ENCODE measurements around the gene SPRR3.
"Not testable (repeated sequence)": the region's sequence is repeated elsewhere in the genome, so short reads cannot be mapped to it uniquely, and the experiment has no call there.

The SPRR3 gene

DNA sequence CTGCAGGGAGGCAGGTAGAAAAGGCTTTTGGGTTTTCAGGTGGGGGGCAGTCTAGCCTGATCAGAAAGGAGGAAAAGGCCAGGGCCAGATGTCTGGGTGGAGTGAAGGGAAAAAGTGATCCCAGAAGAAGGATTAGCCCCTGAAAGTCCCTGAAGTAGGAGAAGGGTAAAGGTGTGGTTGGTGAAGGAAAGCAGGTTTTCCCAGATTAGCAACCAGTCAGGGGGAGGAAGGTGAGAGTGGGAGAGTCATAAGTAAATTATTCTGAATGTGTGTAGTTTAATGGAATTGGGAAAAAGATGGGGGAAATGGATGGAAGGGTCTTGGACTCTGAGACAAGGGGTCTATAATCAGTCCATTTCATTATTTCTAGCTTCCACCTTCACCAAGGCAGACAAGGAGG is 18.3 kb upstream of the SPRR3 start:
- Histone ChIP-seq H3K36me3 (ENCODE audit: control insufficient read depth, insufficient read depth, low read length) (no peaks in the 10 kb centered on the region), H3K4me1 (ENCODE audit: control insufficient read depth, insufficient read depth, low read length, poor library complexity, severe bottlenecking) (no peaks in the 10 kb centered on the region), H3K9me3 (ENCODE audit: control insufficient read depth, low read length) (peaks cover 5% of the 10 kb centered on the region), H3K27ac (ENCODE audit: low read depth, low read length, severe bottlenecking) (no peak overlapping the region), H3K4me3 (ENCODE audit: extremely low read depth, insufficient read depth, low read length, poor library complexity, severe bottlenecking) (no peak overlapping the region)

DNA sequence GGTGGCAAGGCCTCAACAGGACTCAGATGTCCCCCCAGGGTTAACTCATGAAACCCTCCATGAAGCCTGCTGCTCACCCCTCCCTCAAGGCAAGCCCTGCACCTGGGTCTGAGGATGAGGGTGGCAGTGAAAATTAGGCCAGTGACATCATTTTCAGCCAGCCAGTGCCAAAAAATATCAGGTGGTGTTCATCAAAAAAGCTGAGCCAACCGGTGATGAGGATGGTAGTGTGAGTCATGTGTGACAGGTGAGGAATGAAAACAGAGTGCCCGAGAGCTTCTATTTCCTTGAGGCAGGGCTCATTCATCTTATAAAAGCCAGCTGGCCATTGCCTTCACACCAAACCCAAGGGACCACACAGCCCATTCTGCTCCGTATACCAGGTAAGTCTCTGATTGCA is 17.8 kb upstream of the SPRR3 start, which contains the start of gene SPRR1A:
Gene SPRR1A, plus strand, starts transcription at position 339 of the 400 bp plus-strand sequence. CDS start 1,150 bp downstream, outside the sequence.
- Histone ChIP-seq H3K9me3 (ENCODE audit: control insufficient read depth, low read length) (peaks cover 5% of the 10 kb centered on the region), H3K36me3 (ENCODE audit: control insufficient read depth, insufficient read depth, low read length) (no peaks in the 10 kb centered on the region), H3K27ac (ENCODE audit: low read depth, low read length, severe bottlenecking) (no peak within 1 kb of the TSS), H3K4me3 (ENCODE audit: extremely low read depth, insufficient read depth, low read length, poor library complexity, severe bottlenecking) (no peak within 1 kb of the TSS), H3K4me1 (ENCODE audit: control insufficient read depth, insufficient read depth, low read length, poor library complexity, severe bottlenecking) (no peaks in the 10 kb centered on the region)
- WGBS, 2 experiments (ENCODE audit: insufficient coverage in 2 of 2), result 80 to 100% methylated on average over 1 of the region's 3 CpGs

DNA sequence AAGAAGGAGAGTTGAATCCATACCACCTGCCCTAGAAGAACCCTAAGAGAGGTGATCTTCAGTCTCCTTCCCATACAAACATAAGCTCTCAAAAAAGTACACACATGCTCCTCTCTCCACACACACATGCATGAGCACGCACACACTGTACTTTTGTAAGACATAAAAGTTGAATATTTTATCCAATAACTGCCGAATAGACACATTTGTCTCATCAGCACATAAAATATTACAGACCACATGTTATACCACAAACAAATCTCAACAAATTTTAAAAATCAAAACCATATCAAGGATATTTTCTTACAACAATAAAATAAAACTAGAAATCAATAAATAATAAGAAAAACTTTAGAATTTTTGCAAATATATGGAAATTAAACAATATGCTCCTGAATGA is 15.0 kb upstream of the SPRR3 start:
- no peak overlapping the region for H3K4me3 ChIP-seq (ENCODE audit: extremely low read depth, insufficient read depth, low read length, poor library complexity, severe bottlenecking)
- peaks cover 5% of the 10 kb centered on the region for H3K9me3 ChIP-seq (ENCODE audit: control insufficient read depth, low read length)
- no peak overlapping the region for H3K27ac ChIP-seq (ENCODE audit: low read depth, low read length, severe bottlenecking)
- 63 to 80% methylated on average over 1 to 2 of the region's 2 CpGs for WGBS, 2 experiments (ENCODE audit: insufficient coverage in 2 of 2)
- H3K36me3 ChIP-seq (ENCODE audit: control insufficient read depth, insufficient read depth, low read length), result no peaks in the 10 kb centered on the region
- H3K4me1 ChIP-seq (ENCODE audit: control insufficient read depth, insufficient read depth, low read length, poor library complexity, severe bottlenecking), result no peaks in the 10 kb centered on the region

DNA sequence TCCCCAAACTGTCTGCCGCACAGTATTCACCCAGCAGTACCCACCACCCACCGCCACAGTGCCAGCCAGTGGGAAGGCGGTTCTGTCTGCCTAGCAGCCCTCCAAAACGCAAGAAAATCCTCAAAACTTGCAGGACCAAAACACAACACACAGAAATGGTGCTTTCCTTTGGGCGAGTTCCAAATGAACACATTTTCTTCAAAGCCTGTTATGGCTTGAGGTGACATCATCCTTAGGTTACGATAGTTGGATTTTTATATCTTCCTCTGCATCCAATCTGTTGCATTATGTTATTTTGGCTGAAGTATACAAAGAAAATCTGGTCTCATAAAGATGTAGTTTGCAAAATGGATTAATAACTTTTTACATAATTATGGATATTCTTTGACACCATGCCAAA is 8.4 kb upstream of the SPRR3 start:
- H3K27ac ChIP-seq (ENCODE audit: low read depth, low read length, severe bottlenecking), result no peak overlapping the region
- no peak overlapping the region for H3K4me3 ChIP-seq (ENCODE audit: extremely low read depth, insufficient read depth, low read length, poor library complexity, severe bottlenecking)
- 91% methylated on average over 5 of the region's 6 CpGs; no CpG with 5 or more reads in 1 of the 2 experiments for WGBS, 2 experiments (ENCODE audit: insufficient coverage in 2 of 2)
- peaks cover 6% of the 10 kb centered on the region for H3K9me3 ChIP-seq (ENCODE audit: control insufficient read depth, low read length)
- no peaks in the 10 kb centered on the region for H3K36me3 ChIP-seq (ENCODE audit: control insufficient read depth, insufficient read depth, low read length)
- no peaks in the 10 kb centered on the region for H3K4me1 ChIP-seq (ENCODE audit: control insufficient read depth, insufficient read depth, low read length, poor library complexity, severe bottlenecking)

DNA sequence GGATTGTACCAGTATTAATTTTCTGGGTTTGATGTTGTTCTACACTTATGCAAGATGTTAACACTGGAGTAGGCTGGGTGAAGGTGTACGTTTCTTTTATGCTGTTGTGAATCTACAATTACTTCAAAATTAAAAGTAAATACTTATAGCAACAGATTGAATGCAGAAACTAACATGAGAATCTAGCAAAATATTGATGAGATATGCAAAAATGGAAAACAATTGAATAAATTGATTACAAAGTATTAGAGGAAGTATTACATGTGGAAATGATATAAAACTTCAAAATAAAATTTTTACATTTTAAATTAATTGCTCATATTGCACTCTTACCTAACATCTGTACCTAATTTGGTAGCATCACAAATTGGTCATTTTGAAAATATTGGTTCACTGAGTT is 5.7 kb upstream of the SPRR3 start:
- Histone ChIP-seq H3K36me3 (ENCODE audit: control insufficient read depth, insufficient read depth, low read length) (no peaks in the 10 kb centered on the region), H3K9me3 (ENCODE audit: control insufficient read depth, low read length) (peaks cover 6% of the 10 kb centered on the region), H3K27ac (ENCODE audit: low read depth, low read length, severe bottlenecking) (no peak overlapping the region), H3K4me1 (ENCODE audit: control insufficient read depth, insufficient read depth, low read length, poor library complexity, severe bottlenecking) (no peaks in the 10 kb centered on the region), H3K4me3 (ENCODE audit: extremely low read depth, insufficient read depth, low read length, poor library complexity, severe bottlenecking) (no peak overlapping the region)
- whole genome bisulfite sequencing, 2 experiments (ENCODE audit: insufficient coverage in 2 of 2), result no CpG with 5 or more reads among the region's 1 CpG

DNA sequence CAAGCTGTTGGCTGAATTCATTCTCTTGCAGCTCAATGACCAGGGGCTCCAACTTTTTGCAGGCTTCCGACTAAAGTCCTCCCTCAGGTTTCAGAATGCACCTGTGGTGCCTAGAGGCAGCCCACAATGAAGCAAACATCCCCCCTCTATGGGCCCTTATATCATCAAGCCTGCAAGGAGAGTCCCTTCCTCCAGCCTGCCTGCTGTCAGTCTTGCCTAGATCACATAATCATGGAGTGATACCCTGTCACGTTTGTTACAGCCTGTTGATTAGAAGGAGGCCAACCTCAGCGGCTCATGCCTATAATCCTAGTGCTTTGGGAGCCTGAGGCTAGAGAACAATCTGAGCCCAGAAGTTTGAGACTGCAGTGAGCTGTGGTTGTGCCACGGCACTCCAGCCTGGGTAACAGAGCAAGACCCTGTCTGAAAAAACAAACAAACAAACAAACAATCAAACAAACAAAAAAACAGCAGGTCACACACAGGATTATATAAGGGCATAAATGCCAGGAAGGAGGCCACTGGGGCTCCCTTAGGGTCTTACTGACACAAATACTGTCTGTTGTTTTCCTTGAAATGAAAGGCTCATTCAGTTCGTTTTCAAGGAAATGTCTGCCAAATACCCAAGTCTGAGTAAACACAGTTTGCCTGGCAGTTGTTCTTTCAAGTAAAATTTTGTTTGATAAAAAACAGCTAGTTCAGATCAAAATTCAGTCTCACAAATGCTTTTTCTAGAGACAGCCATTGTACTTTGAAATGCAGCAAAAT is 4.7 kb upstream of the SPRR3 start:
- H3K4me3 ChIP-seq (ENCODE audit: extremely low read depth, insufficient read depth, low read length, poor library complexity, severe bottlenecking), result no peak overlapping the region
- H3K4me1 ChIP-seq (ENCODE audit: control insufficient read depth, insufficient read depth, low read length, poor library complexity, severe bottlenecking), result no peaks in the 10 kb centered on the region
- 38 to 44% methylated on average over 3 to 4 of the region's 5 CpGs for WGBS, 2 experiments (ENCODE audit: insufficient coverage in 2 of 2)
- H3K27ac ChIP-seq (ENCODE audit: low read depth, low read length, severe bottlenecking), result peak overlapping the region; percentile 18
- peaks cover 6% of the 10 kb centered on the region for H3K9me3 ChIP-seq (ENCODE audit: control insufficient read depth, low read length)
- H3K36me3 ChIP-seq (ENCODE audit: control insufficient read depth, insufficient read depth, low read length), result no peaks in the 10 kb centered on the region

DNA sequence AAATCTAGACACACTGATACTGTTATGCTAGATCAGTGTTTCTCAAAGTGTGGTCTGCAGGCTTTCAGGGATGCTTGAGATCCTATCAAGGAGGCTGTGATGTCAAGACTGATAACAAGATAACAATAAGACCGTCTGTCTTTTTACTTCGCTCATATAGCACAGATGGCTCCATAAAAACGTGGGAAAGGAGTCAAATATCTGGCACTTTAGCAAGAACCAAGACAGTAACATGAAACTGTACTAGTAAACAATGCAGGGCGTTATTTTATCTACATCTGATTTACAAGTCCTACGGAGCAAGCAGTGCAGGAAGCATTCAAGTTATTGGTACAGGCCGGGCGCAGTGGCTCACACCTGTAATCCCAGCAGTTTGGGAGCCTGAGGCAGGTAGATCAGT is 3.6 kb upstream of the SPRR3 start:
- H3K4me3 ChIP-seq (ENCODE audit: extremely low read depth, insufficient read depth, low read length, poor library complexity, severe bottlenecking), result no peak overlapping the region
- 61 to 86% methylated on average over 5 to 7 of the region's 7 CpGs for WGBS, 2 experiments (ENCODE audit: insufficient coverage in 2 of 2)
- H3K4me1 ChIP-seq (ENCODE audit: control insufficient read depth, insufficient read depth, low read length, poor library complexity, severe bottlenecking), result no peaks in the 10 kb centered on the region
- no peak overlapping the region for H3K27ac ChIP-seq (ENCODE audit: low read depth, low read length, severe bottlenecking)
- H3K9me3 ChIP-seq (ENCODE audit: control insufficient read depth, low read length), result peaks cover 6% of the 10 kb centered on the region
- no peaks in the 10 kb centered on the region for H3K36me3 ChIP-seq (ENCODE audit: control insufficient read depth, insufficient read depth, low read length)

DNA sequence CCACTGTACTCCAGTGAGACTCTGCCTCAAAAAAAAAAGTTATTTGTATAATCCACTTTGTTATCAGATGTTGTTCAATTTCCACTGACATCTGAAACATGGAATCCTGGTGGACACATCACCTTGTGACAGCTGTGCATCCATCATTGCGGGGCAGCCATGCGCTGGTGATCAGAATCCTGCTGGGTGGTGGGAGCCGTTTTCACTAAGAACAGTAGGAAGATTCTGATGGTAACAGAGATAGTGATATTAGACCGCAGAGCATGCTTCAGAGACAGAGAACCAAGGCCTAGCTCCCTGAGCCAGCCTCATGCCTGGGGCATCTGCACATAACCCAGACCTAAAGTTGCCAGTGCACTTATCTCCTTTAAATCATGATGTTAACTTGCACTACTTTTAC is 3.1 kb upstream of the SPRR3 start:
- 80 to 100% methylated on average over 1 to 4 of the region's 4 CpGs for WGBS, 2 experiments (ENCODE audit: insufficient coverage in 2 of 2)
- H3K9me3 ChIP-seq (ENCODE audit: control insufficient read depth, low read length), result peaks cover 6% of the 10 kb centered on the region
- H3K4me3 ChIP-seq (ENCODE audit: extremely low read depth, insufficient read depth, low read length, poor library complexity, severe bottlenecking), result no peak overlapping the region
- no peaks in the 10 kb centered on the region for H3K36me3 ChIP-seq (ENCODE audit: control insufficient read depth, insufficient read depth, low read length)
- no peak overlapping the region for H3K27ac ChIP-seq (ENCODE audit: low read depth, low read length, severe bottlenecking)
- H3K4me1 ChIP-seq (ENCODE audit: control insufficient read depth, insufficient read depth, low read length, poor library complexity, severe bottlenecking), result no peaks in the 10 kb centered on the region

DNA sequence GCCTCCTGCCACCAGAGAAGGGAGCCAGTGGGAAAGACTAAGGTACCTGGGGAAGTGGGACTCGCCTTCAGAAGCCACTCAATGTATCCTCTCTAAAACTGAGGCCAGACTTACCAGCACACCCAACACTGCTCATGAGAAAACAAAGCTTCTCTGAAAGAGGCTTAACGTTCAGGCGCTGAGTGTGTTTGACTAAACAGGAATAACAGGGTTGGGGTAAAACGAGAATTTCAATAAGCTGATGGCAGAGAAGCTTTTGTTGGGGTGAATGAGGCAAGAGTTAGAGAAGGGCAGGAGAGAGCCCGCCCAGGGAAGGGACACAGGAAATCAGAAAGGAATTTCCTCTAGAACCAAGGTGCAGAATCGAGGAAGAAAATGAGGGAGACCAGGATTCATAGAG is 1.7 kb upstream of the SPRR3 start:
- no peak overlapping the region for H3K4me3 ChIP-seq (ENCODE audit: extremely low read depth, insufficient read depth, low read length, poor library complexity, severe bottlenecking)
- 82 to 88% methylated on average over 3 to 5 of the region's 6 CpGs for WGBS, 2 experiments (ENCODE audit: insufficient coverage in 2 of 2)

DNA sequence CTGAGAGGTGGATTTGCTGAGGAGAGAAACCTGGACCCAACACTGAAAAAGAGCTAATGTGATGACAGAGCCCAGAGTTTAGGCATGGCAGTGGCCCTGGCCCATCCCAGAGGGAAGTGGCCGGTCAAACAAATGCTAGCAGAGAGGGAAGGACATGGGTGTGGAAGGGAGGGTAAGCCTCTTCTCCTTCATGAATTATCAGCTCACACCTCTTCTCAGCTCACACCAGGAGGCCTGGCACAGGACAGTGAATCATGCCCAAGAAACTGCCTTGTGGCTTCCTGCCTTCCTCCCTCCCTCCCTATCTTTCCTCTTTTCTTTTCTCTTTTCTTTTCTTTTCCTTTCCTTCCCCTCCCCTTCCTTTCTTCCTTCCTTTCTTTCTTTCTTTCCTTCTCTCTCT is 1.3 kb upstream of the SPRR3 start:
- Histone ChIP-seq H3K4me1 (ENCODE audit: control insufficient read depth, insufficient read depth, low read length, poor library complexity, severe bottlenecking) (no peaks in the 10 kb centered on the region), H3K9me3 (ENCODE audit: control insufficient read depth, low read length) (peaks cover 2% of the 10 kb centered on the region), H3K4me3 (ENCODE audit: extremely low read depth, insufficient read depth, low read length, poor library complexity, severe bottlenecking) (no peak overlapping the region), H3K27ac (ENCODE audit: low read depth, low read length, severe bottlenecking) (no peak overlapping the region), H3K36me3 (ENCODE audit: control insufficient read depth, insufficient read depth, low read length) (no peaks in the 10 kb centered on the region)
- WGBS, 2 experiments (ENCODE audit: insufficient coverage in 2 of 2), result no CpG with 5 or more reads among the region's 1 CpG

More for the DNA sequence above, 1.7 kb upstream of the SPRR3 start:
- Histone ChIP-seq H3K27ac (ENCODE audit: low read depth, low read length, severe bottlenecking) (no peak overlapping the region), H3K36me3 (ENCODE audit: control insufficient read depth, insufficient read depth, low read length) (no peaks in the 10 kb centered on the region), H3K9me3 (ENCODE audit: control insufficient read depth, low read length) (peaks cover 6% of the 10 kb centered on the region), H3K4me1 (ENCODE audit: control insufficient read depth, insufficient read depth, low read length, poor library complexity, severe bottlenecking) (no peaks in the 10 kb centered on the region)

DNA sequence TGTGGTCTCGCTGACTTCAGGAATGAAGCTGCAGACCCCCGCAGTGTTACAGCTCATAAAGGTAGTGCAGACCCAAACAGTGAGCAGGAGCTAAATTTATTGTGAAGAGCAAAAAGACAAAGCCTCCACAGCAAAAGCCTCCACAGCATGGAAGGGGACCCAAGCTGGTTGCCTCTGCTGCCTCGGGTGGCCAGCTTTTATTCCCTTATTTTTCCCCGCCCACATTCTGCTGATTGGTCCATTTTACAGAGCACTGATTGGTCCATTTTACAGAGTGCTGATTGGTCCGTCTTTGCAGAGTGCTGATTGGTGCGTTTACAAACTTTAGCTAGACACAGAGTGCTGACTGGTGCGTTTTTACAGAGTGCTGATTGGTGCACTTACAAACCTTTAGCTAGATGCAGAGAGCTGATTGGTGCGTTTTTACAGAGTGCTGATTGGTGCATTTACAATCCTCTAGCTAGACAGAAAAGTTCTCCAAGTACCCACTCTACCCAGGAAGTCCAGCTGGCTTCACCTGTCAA is 9.7 kb downstream of the SPRR3 start:
- 78% methylated on average over 6 to 8 of the region's 8 CpGs for WGBS, 2 experiments (ENCODE audit: insufficient coverage in 2 of 2)
- H3K9me3 ChIP-seq (ENCODE audit: control insufficient read depth, low read length); H3K27ac ChIP-seq (ENCODE audit: low read depth, low read length, severe bottlenecking); H3K4me3 ChIP-seq (ENCODE audit: extremely low read depth, insufficient read depth, low read length, poor library complexity, severe bottlenecking); H3K36me3 ChIP-seq (ENCODE audit: control insufficient read depth, insufficient read depth, low read length); H3K4me1 ChIP-seq (ENCODE audit: control insufficient read depth, insufficient read depth, low read length, poor library complexity, severe bottlenecking): not testable (repeated sequence)
